Endothelial cell of umbilical vein (primary cell): Measurements from ENCODE around the gene EXOSC6.

Experiments
- CTCF ChIP-seq, 2 donors: IDR thresholded peaks; 1 replicate in 1 of 2; 2 replicates in 1 of 2; pipeline ENCODE4 v1.5.1; 2011; ENCODE audit warnings: low read length in 2 of 2, mild to moderate bottlenecking in 2 of 2, moderate library complexity in 2 of 2, control low read depth in 1 of 2, inconsistent platforms in 1 of 2, low read depth in 1 of 2; ENCODE audit not compliant: insufficient read depth in 1 of 2; ENCODE audit errors: extremely low read depth in 1 of 2
- EZH2 ChIP-seq: IDR thresholded peaks from 2 replicates; pipeline ENCODE4 v1.6.1; 2012; ENCODE audit warnings: borderline replicate concordance, low read depth, mild to moderate bottlenecking, moderate library complexity, low read length, inconsistent platforms; ENCODE audit not compliant: severe bottlenecking
- JUN ChIP-seq: IDR thresholded peaks from 2 replicates; pipeline ENCODE4 v1.6.1; 2011; ENCODE audit warnings: borderline replicate concordance, low read depth; ENCODE audit not compliant: insufficient read length, insufficient read depth
- MAX ChIP-seq: IDR thresholded peaks from 2 replicates; pipeline ENCODE4 v1.6.1; 2011; ENCODE audit not compliant: insufficient read depth, insufficient read length
- MYC ChIP-seq: IDR thresholded peaks from one replicate; pipeline ENCODE4 v1.6.1; 2011; ENCODE audit warnings: mild to moderate bottlenecking, low read depth, low read length
- POLR2A ChIP-seq: IDR thresholded peaks from 2 replicates; pipeline ENCODE4 v1.6.1; 2012; ENCODE audit warnings: low read depth, mild to moderate bottlenecking, control low read depth, low read length
- POLR2AphosphoS5 ChIP-seq: IDR thresholded peaks from 2 replicates; pipeline ENCODE4 v1.6.1; 2012; ENCODE audit warnings: low read depth, mild to moderate bottlenecking, control low read depth, low read length, moderate library complexity; ENCODE audit not compliant: insufficient read depth

- TF ChIP-seq CTCF (IDR thresholded peaks at IDR 0.05; ENCODE audit: extremely low read depth in 1 of 2, insufficient read depth in 1 of 2, low read depth in 1 of 2, low read length in 2 of 2) (no peak), POLR2A (no peak), MAX (no peak), POLR2AphosphoS5 (no peak), EZH2 (no peak), MYC (no peak), JUN (no peak)
These were observed 3.8 kb upstream of the EXOSC6 start for GRCh38 chr16:70255574-70255973.
